ENCODE data around the gene DCTN2.
"Not testable (repeated sequence)": the region's sequence is repeated elsewhere in the genome, so short reads cannot be mapped to it uniquely, and the experiment has no call there.

The DCTN2 gene

GRCh38 chr12:57546438-57547287 lies at the start of gene DCTN2:
Gene DCTN2, minus strand, starts transcription at chr12:57547192. Its CDS starts 129 bp downstream, at chr12:57547063.
- DNase-seq = peak; percentile 96 to 98

GRCh38 chr12:57593187-57593586 lies 46.2 kb upstream of the DCTN2 start:
- no peak for DNase-seq

- no peak for DNase-seq
Measured at GRCh38 chr12:57592551-57593165, 45.7 kb upstream of the DCTN2 start.

GRCh38 chr12:57591782-57592325 lies 44.9 kb upstream of the DCTN2 start:
- no peak for DNase-seq

- DNase-seq = peak; percentile 86 to 92
Measured at GRCh38 chr12:57590864-57591781, 44.1 kb upstream of the DCTN2 start, which contains the start of gene PIP4K2C. Gene PIP4K2C, plus strand, starts transcription at chr12:57591192. Its CDS starts 98 bp downstream, at chr12:57591290.

- DNase-seq = no peak
Measured at GRCh38 chr12:57590479-57590863, 43.5 kb upstream of the DCTN2 start.

- DNase-seq = not testable (repeated sequence)
Measured at GRCh38 chr12:57588951-57589610, 42.1 kb upstream of the DCTN2 start.

- DNase-seq = no peak
Measured at GRCh38 chr12:57586832-57587429, 39.9 kb upstream of the DCTN2 start.

GRCh38 chr12:57586128-57586527 lies 39.1 kb upstream of the DCTN2 start:
- DNase-seq = no peak

GRCh38 chr12:57585156-57585555 lies 38.2 kb upstream of the DCTN2 start:
- DNase-seq = no peak

- no peak for DNase-seq
Measured at GRCh38 chr12:57584690-57585089, 37.7 kb upstream of the DCTN2 start.

GRCh38 chr12:57584050-57584449 lies 37.1 kb upstream of the DCTN2 start:
- no peak for DNase-seq

- DNase-seq = peak; percentile 78 to 81
Measured at GRCh38 chr12:57583008-57583831, 36.2 kb upstream of the DCTN2 start.

- no peak for DNase-seq
Measured at GRCh38 chr12:57582440-57582839, 35.4 kb upstream of the DCTN2 start.

- no peak for DNase-seq
Measured at GRCh38 chr12:57581802-57582201, 34.8 kb upstream of the DCTN2 start.

- DNase-seq = no peak
Measured at GRCh38 chr12:57580466-57580795, 33.4 kb upstream of the DCTN2 start.

GRCh38 chr12:57579677-57580465 lies 32.9 kb upstream of the DCTN2 start:
- DNase-seq = no peak

GRCh38 chr12:57579011-57579410 lies 32.0 kb upstream of the DCTN2 start:
- no peak for DNase-seq

GRCh38 chr12:57577981-57578758 lies 31.2 kb upstream of the DCTN2 start:
- no peak for DNase-seq
